SK-N-SH treated with all-trans-retinoic acid at 6 μM for 48 hours (cell line): Measurements from ENCODE around the gene GGN.

Experiments used
- ATAC-seq: fragments of 200-7000 bp; cut with Tn5 transposase; 3 replicates; pipeline ENCODE4 v1.9.1; 2020; ENCODE audit warnings: mild to moderate bottlenecking, moderate library complexity
- ARNTL ChIP-seq: fragments of 450-650 bp; formaldehyde crosslinking; IDR thresholded peaks from 2 replicates; pipeline ENCODE4 v1.5.0; 2020; ENCODE audit warnings: low read depth, mild to moderate bottlenecking, moderate library complexity, borderline replicate concordance
- BACH2 ChIP-seq: fragments of 250-450 bp; sonication (Bioruptor Pico); IDR thresholded peaks from 2 replicates; pipeline ENCODE4 v1.9.0; 2021; ENCODE audit warnings: mild to moderate bottlenecking, borderline replicate concordance
- CREB5 ChIP-seq: fragments of 250-450 bp; sonication (Bioruptor Pico); IDR thresholded peaks from 2 replicates; pipeline ENCODE4 v1.5.1; 2020; ENCODE audit warnings: low read depth, mild to moderate bottlenecking, moderate library complexity
- CSDC2 ChIP-seq: fragments of 250-450 bp; sonication (Bioruptor Pico); IDR thresholded peaks from 2 replicates; pipeline ENCODE4 v1.5.0; 2020; ENCODE audit warnings: mild to moderate bottlenecking, moderate library complexity
- CSRNP3 ChIP-seq: fragments of 250-450 bp; sonication (Bioruptor Pico); IDR thresholded peaks from 2 replicates; pipeline ENCODE4 v1.5.1; 2021; ENCODE audit warnings: mild to moderate bottlenecking, moderate library complexity
- ESRRG ChIP-seq: fragments of 250-450 bp; sonication (Bioruptor Pico); IDR thresholded peaks from 2 replicates; pipeline ENCODE4 v1.6.1; 2021; ENCODE audit warnings: mild to moderate bottlenecking
- GLIS3 ChIP-seq: fragments of 250-450 bp; sonication (Bioruptor Pico); IDR thresholded peaks from 2 replicates; pipeline ENCODE4 v1.5.0; 2020; ENCODE audit warnings: mild to moderate bottlenecking, moderate library complexity
- ISL1 ChIP-seq: fragments of 250-450 bp; sonication (Bioruptor Pico); IDR thresholded peaks from 2 replicates; pipeline ENCODE4 v2.1.2; 2022; ENCODE audit warnings: mild to moderate bottlenecking, moderate library complexity
- SNAI2 ChIP-seq: fragments of 250-450 bp; sonication (Bioruptor Pico); IDR thresholded peaks from 2 replicates; pipeline ENCODE4 v1.5.0; 2020; ENCODE audit warnings: mild to moderate bottlenecking, moderate library complexity
- TCF4 ChIP-seq: fragments of 250-450 bp; sonication (Bioruptor Pico); IDR thresholded peaks from 2 replicates; pipeline ENCODE4 v1.8.0; 2021; ENCODE audit warnings: mild to moderate bottlenecking, moderate library complexity, borderline replicate concordance
- TOX ChIP-seq: fragments of 250-450 bp; sonication (Bioruptor Pico); IDR thresholded peaks from 2 replicates; pipeline ENCODE4 v1.8.0; 2021; ENCODE audit warnings: mild to moderate bottlenecking, moderate library complexity, borderline replicate concordance
- TSHZ2 ChIP-seq: fragments of 250-450 bp; sonication (Bioruptor Pico); IDR thresholded peaks from 2 replicates; pipeline ENCODE4 v1.5.0; 2020; ENCODE audit warnings: mild to moderate bottlenecking, moderate library complexity
- ZC3H10 ChIP-seq: fragments of 250-450 bp; sonication (Bioruptor Pico); IDR thresholded peaks from 2 replicates; pipeline ENCODE4 v1.5.1; 2021; ENCODE audit warnings: mild to moderate bottlenecking, moderate library complexity
- ZFP3 ChIP-seq: fragments of 250-450 bp; sonication (Bioruptor Pico); IDR thresholded peaks from 2 replicates; pipeline ENCODE4 v1.5.0; 2020; ENCODE audit warnings: mild to moderate bottlenecking, moderate library complexity
- ZFP30 ChIP-seq: fragments of 450-650 bp; formaldehyde crosslinking; IDR thresholded peaks from 2 replicates; pipeline ENCODE4 v1.5.0; 2022; ENCODE audit warnings: mild to moderate bottlenecking, moderate library complexity
- ZNF565 ChIP-seq: fragments of 450-650 bp; formaldehyde crosslinking; conservative IDR thresholded peaks from 2 replicates; pipeline ENCODE4 v1.5.0; 2020; ENCODE audit warnings: low read depth, mild to moderate bottlenecking, moderate library complexity
- ZNF70 ChIP-seq: fragments of 450-650 bp; formaldehyde crosslinking; IDR thresholded peaks from 2 replicates; pipeline ENCODE4 v1.5.0; 2020; ENCODE audit warnings: mild to moderate bottlenecking, moderate library complexity
- TF ChIP-seq, protein P1 (sequence below): fragments of 250-450 bp; sonication (Bioruptor Pico); IDR thresholded peaks from 2 replicates; pipeline ENCODE4 v1.8.0; 2020; ENCODE audit warnings: mild to moderate bottlenecking, moderate library complexity, borderline replicate concordance

Gene GGN

GRCh38 chr19:38434549-38435051 is 46.8 kb upstream of the GGN start (continued):
- no peak for TF ChIP-seq ZFP3 (CRISPR knock-in tag)
- TF ChIP-seq TSHZ2 (CRISPR knock-in tag) = no peak
- TF ChIP-seq ESRRG (CRISPR knock-in tag) = no peak
- TF ChIP-seq, all 23 proteins: peak for 0

- peak; percentile 92 for ATAC-seq
Observed at GRCh38 chr19:38433268-38433733, 45.5 kb upstream of the GGN start, which contains the start of gene RYR1. Gene RYR1 (plus strand): TSS chr19:38433691. CDS start chr19:38433830, 139 bp downstream.

GRCh38 chr19:38430931-38431330 is 43.1 kb upstream of the GGN start:
- ATAC-seq = no peak
- TF ChIP-seq, protein P1, sequence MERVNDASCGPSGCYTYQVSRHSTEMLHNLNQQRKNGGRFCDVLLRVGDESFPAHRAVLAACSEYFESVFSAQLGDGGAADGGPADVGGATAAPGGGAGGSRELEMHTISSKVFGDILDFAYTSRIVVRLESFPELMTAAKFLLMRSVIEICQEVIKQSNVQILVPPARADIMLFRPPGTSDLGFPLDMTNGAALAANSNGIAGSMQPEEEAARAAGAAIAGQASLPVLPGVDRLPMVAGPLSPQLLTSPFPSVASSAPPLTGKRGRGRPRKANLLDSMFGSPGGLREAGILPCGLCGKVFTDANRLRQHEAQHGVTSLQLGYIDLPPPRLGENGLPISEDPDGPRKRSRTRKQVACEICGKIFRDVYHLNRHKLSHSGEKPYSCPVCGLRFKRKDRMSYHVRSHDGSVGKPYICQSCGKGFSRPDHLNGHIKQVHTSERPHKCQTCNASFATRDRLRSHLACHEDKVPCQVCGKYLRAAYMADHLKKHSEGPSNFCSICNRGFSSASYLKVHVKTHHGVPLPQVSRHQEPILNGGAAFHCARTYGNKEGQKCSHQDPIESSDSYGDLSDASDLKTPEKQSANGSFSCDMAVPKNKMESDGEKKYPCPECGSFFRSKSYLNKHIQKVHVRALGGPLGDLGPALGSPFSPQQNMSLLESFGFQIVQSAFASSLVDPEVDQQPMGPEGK (CRISPR knock-in tag) = no peak
- TF ChIP-seq ZFP3 (CRISPR knock-in tag) (no peak), ISL1 (CRISPR knock-in tag) (no peak), TOX (CRISPR knock-in tag) (no peak), TCF4 (no peak), GLIS3 (CRISPR knock-in tag) (no peak), ZNF70 (no peak), CSDC2 (CRISPR knock-in tag) (no peak), CSRNP3 (CRISPR knock-in tag) (no peak), ZFP30 (CRISPR knock-in tag) (no peak), ESRRG (CRISPR knock-in tag) (no peak), SNAI2 (no peak), ARNTL (CRISPR knock-in tag) (no peak), ZNF565 (CRISPR knock-in tag) (no peak)

More at GRCh38 chr19:38433268-38433733, 45.5 kb upstream of the GGN start, which contains the start of gene RYR1:
- TF ChIP-seq GLIS3 (CRISPR knock-in tag) (no peak), CREB5 (CRISPR knock-in tag) (no peak), BACH2 (CRISPR knock-in tag) (no peak), TSHZ2 (CRISPR knock-in tag) (no peak), ISL1 (CRISPR knock-in tag) (no peak), ZNF70 (no peak), ZFP30 (CRISPR knock-in tag) (no peak), ZFP3 (CRISPR knock-in tag) (no peak), ZC3H10 (CRISPR knock-in tag) (no peak), ARNTL (CRISPR knock-in tag) (no peak), ZNF565 (CRISPR knock-in tag) (no peak), CSDC2 (CRISPR knock-in tag) (no peak)
- TF ChIP-seq, protein P1 (CRISPR knock-in tag) = no peak
- TF ChIP-seq, all 23 proteins: peak for 0
